Activated T-helper 2 cell treated with anti-CD3 and anti-CD28 coated beads, Interferon-gamma antibody, Interleukin-2, Interleukin-4, amounts not matched to agents 10 μg/mL and 5 μg/mL and 100 μg/mL, durations not matched to agents 14 hours and 24 hours and 36 hours (primary cell): Measurements from ENCODE around the gene SEC61A2. TPM values are rescaled to one million over a fixed set of nuclear protein-coding genes. Genes with fewer than 3 reads are reported as not detected.
"Not testable (repeated sequence)": the region's sequence is repeated elsewhere in the genome, so short reads cannot be mapped to it uniquely, and the experiment has no call there.

Experiments
- DNase-seq: peaks from one replicate; pipeline ENCODE4 v3.0.0; 2021; ENCODE audit warnings: low spot score
- H3K27ac Mint-ChIP-seq: one replicate; pipeline ENCODE4 v1.8.0; 2021; ENCODE audit warnings: mixed read lengths
- H3K27me3 Mint-ChIP-seq: one replicate; pipeline ENCODE4 v1.8.0; 2021; ENCODE audit warnings: low read depth, mixed read lengths
- H3K36me3 Mint-ChIP-seq: one replicate; pipeline ENCODE4 v1.8.0; 2021; ENCODE audit warnings: low read depth, mixed read lengths
- H3K4me1 Mint-ChIP-seq: one replicate; pipeline ENCODE4 v1.8.0; 2021; ENCODE audit warnings: low read depth, mixed read lengths
- H3K4me3 Mint-ChIP-seq: one replicate; pipeline ENCODE4 v1.8.0; 2021; ENCODE audit warnings: low read depth, mild to moderate bottlenecking, moderate library complexity, mixed read lengths
- H3K9me3 Mint-ChIP-seq: one replicate; pipeline ENCODE4 v1.8.0; 2021; ENCODE audit warnings: mixed read lengths
- intact Hi-C: fragments of 100-400 bp; cut with micrococcal nuclease; formaldehyde crosslinking; loops from one replicate; pipeline ENCODE4 v1.15.1; 2023
- total RNA-seq: library from RNA; stranded (reverse); gene quantifications from 2 replicates; pipeline ENCODE4 v1.2.3, GENCODE V29; 2022

SEC61A2 gene
- 14.8 and 17.5 TPM in 2 replicates for total RNA-seq

DNA sequence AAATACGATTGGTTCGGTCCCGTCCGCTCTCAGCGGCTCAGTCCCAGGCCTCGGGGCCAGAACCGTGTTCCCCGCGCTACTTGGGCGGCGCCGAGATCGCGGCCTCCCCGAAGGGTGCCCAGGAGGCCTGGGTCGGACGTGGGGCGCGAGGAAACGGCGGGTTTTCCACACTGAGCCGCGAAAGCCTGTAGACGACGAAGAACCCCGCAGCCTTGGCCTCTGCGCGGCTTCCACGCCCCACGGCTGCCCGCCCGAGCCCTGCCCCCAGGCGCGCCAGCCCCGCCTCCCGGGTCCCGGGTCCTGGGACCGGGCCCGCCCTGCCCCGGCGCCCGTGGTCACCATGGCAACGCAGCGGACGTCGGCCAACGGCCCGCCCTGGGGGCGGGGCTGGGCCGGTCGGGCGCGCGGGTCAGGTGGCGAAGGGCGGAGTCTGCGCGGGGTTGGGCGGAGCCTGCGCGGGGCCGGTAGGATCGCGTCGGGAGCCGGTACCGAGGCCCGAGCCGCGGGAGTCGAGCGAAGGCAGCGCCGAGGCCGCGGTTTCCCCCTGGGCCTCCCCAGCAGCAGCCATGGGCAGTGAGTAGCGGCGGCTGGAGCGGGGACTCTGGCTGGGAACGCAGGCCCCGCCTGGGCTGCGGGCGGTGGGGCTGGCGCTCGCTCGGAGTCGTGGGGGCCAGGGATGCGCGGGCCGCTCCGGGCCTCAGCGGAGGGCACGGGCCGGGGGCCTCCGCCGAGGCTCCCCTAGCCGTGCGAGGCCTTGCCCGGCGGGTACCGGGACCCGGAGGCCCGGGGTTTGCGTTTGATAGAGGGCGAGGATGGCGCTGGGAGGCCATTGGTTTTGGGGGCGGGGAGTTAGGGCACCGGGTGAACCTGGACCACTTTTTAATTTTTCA is at the start of gene SEC61A2:
Gene SEC61A2, plus strand, starts transcription at position 456 of the 890 bp plus-strand sequence. Its CDS starts 111 bp downstream, at position 567.
- Mint-ChIP-seq H3K4me1 (peaks cover 25% of the 10 kb centered on the region), H3K4me3 (peak within 1 kb of the TSS; percentile 87), H3K27ac (peak within 1 kb of the TSS; percentile 71), H3K9me3 (no peaks in the 10 kb centered on the region), H3K36me3 (peaks cover 24% of the 10 kb centered on the region), H3K27me3 (no peaks in the 10 kb centered on the region)
- DNase-seq: peak; percentile 97
- intact Hi-C loops: loop anchor here (1.0 kb wide), 3 partner anchors 52 to 86 kb away; partner anchors contain the start of gene DHTKD1

DNA sequence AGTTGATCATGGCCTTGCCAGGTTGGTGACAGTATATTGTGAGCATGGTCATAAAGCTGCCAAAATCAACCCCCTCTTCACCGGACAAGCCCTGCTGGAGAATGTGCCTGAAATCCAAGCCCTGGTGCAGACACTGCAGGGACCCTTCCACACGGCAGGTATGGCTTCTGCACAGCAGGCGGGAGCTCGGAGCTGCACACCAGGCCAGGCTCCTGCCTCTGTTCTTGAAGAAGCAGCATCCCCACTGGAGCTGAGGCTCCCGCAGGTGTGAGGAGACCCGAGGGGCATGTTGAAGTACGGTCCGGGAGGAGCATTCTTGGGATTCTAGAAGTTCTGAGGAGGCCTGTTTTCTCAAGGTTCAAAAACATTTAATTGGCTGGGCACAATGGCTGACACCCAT is 48.0 kb upstream of the SEC61A2 start:
- Mint-ChIP-seq H3K4me1 (peaks cover 2% of the 10 kb centered on the region), H3K9me3 (no peaks in the 10 kb centered on the region), H3K27me3 (no peaks in the 10 kb centered on the region), H3K4me3 (no peak overlapping the region), H3K27ac (no peak overlapping the region), H3K36me3 (peaks cover 22% of the 10 kb centered on the region)
- intact Hi-C loops: no loop called here
- no peak for DNase-seq

DNA sequence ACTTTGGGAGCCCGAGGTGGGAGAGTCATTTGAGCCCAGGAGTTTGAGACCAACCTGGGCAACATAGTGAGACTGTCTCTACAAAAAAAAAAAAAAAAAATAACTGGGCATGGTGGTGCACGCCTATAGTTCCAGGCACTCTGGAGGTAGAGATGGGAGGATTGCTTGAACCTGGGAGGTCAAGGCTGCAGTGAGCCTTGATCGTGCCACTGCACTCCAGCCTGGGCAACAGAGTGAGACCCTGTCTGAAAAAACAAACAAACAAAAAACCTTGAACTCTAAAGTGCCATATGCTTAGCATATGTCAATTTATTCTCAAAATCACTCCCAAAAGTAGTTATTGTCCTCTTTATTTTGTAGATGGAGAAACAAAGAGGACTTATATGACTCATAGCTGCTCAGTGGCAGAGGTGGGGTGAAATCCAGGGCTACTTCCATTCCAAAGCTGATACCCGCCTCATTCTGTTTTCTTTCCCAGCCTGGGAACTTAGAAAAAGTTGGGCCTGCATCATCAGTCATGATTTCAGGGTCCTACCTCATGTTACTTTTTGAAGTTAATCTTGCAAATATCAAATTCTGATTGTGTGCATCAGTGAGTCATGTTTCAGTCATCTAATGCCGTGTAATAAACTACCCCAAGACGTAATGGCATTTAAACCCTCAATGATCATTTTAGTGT is 47.5 kb upstream of the SEC61A2 start:
- intact Hi-C loops: no loop called here

DNA sequence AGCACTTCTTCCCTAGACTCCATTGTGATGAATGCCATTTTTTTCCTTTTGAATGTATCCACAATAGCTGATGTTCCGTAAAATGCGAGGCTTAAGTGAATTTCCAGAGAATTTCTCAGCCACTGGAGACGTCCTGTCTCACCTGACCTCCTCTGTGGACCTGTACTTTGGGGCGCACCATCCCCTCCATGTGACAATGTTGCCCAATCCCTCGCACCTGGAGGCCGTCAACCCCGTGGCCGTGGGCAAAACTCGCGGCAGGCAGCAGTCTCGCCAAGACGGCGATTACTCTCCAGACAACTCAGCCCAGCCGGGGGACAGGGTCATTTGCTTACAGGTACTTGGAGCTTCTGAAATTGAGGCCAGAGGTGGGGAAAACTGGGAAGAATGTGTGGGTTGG is 40.6 kb upstream of the SEC61A2 start:
- H3K4me1 Mint-ChIP-seq: peaks cover 6% of the 10 kb centered on the region
- no peaks in the 10 kb centered on the region for H3K9me3 Mint-ChIP-seq
- H3K27ac Mint-ChIP-seq: no peak overlapping the region
- intact Hi-C loops: no loop called here
- peaks cover 58% of the 10 kb centered on the region for H3K36me3 Mint-ChIP-seq
- no peaks in the 10 kb centered on the region for H3K27me3 Mint-ChIP-seq
- DNase-seq: no peak
- H3K4me3 Mint-ChIP-seq: no peak overlapping the region

More for the DNA sequence above, 47.5 kb upstream of the SEC61A2 start:
- no peak for DNase-seq
- Mint-ChIP-seq H3K27ac (no peak overlapping the region), H3K36me3 (peaks cover 26% of the 10 kb centered on the region), H3K4me3 (no peak overlapping the region), H3K9me3 (no peaks in the 10 kb centered on the region), H3K4me1 (peaks cover 2% of the 10 kb centered on the region), H3K27me3 (no peaks in the 10 kb centered on the region)

GRCh38 chr10:12091421-12091820 is 38.1 kb upstream of the SEC61A2 start:
- H3K36me3 Mint-ChIP-seq: peaks cover 59% of the 10 kb centered on the region
- no peaks in the 10 kb centered on the region for H3K27me3 Mint-ChIP-seq
- no peak overlapping the region for H3K4me3 Mint-ChIP-seq
- DNase-seq: no peak
- peaks cover 4% of the 10 kb centered on the region for H3K4me1 Mint-ChIP-seq
- intact Hi-C loops: no loop called here
- H3K27ac Mint-ChIP-seq: no peak overlapping the region
- no peaks in the 10 kb centered on the region for H3K9me3 Mint-ChIP-seq

DNA sequence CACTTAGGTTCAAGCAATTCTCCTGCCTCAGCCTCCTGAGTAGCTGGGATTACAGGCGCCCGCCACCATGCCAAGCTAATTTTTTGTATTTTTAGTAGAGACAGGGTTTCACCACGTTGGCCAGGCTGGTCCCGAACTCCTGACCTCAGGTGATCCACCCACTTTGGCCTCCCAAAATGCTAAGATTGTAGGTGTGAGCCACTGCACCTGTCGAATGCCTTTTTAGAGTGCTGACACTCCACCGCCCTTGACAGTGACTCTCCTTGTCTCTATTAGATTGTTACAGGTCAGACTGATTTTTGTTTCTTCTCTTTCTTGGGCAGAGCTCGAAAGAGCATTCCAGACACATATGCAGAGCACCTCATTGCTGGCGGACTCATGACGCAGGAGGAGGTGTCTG is 32.1 kb upstream of the SEC61A2 start:
- H3K27ac Mint-ChIP-seq, H3K27me3 Mint-ChIP-seq, H3K4me3 Mint-ChIP-seq, H3K9me3 Mint-ChIP-seq, DNase-seq, intact Hi-C loops, H3K4me1 Mint-ChIP-seq: not testable (repeated sequence)
- peaks cover 52% of the 10 kb centered on the region for H3K36me3 Mint-ChIP-seq

- no peak for DNase-seq
- Mint-ChIP-seq H3K27me3 (no peaks in the 10 kb centered on the region), H3K4me3 (no peak overlapping the region), H3K36me3 (peaks cover 51% of the 10 kb centered on the region), H3K9me3 (no peaks in the 10 kb centered on the region), H3K4me1 (no peaks in the 10 kb centered on the region), H3K27ac (no peak overlapping the region)
- intact Hi-C loops: no loop called here
Observed at GRCh38 chr10:12097791-12098190, 31.7 kb upstream of the SEC61A2 start.

DNA sequence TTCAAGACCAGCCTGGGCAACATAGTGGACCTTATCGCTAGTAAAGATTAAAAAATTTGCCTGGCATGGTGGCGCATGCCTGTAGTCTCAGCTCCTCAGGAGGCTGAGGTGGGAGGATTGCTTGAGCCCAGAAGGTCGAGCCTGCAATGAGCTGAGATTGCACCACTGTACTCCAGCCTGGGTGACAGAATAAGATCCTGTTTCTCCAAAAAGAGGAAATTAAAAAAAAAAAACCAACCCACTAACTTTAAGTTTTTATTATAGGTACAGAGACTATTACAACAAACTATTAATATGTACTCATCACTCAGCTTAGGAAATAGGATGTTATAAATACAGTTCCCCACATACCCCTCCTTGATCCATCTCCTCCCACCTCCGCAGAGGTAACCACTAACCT is 30.5 kb upstream of the SEC61A2 start:
- Mint-ChIP-seq H3K36me3 (peaks cover 54% of the 10 kb centered on the region), H3K9me3 (no peaks in the 10 kb centered on the region), H3K27ac (no peak overlapping the region), H3K27me3 (no peaks in the 10 kb centered on the region), H3K4me3 (no peak overlapping the region), H3K4me1 (no peaks in the 10 kb centered on the region)
- no peak for DNase-seq
- intact Hi-C loops: no loop called here

- H3K9me3 Mint-ChIP-seq: no peaks in the 10 kb centered on the region
- H3K36me3 Mint-ChIP-seq: peaks cover 67% of the 10 kb centered on the region
- no peaks in the 10 kb centered on the region for H3K4me1 Mint-ChIP-seq
- intact Hi-C loops: no loop called here
- no peak overlapping the region for H3K4me3 Mint-ChIP-seq
- no peak for DNase-seq
- no peaks in the 10 kb centered on the region for H3K27me3 Mint-ChIP-seq
- no peak overlapping the region for H3K27ac Mint-ChIP-seq
Observed at GRCh38 chr10:12103802-12104201, 25.7 kb upstream of the SEC61A2 start.

DNA sequence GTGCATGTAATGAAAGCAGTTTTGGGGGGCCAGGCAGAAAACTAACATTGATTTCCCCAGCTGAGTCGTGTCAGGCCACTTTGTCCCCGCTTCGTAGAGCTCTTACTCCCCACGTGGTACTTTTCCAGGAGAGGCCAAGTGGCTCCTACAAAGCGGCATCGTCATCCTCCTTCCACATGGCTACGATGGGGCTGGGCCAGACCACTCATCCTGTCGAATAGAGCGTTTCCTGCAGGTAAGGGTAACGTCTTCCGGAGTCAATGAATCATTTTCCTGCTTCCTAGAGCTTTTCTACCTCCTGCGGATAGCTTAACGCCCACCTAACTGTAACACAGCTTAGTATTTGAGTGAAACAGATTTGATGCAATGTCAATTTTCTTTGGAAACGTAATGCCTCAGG is 21.7 kb upstream of the SEC61A2 start:
- intact Hi-C loops: no loop called here
- no peak for DNase-seq
- Mint-ChIP-seq H3K4me3 (no peak overlapping the region), H3K27me3 (no peaks in the 10 kb centered on the region), H3K4me1 (peaks cover 17% of the 10 kb centered on the region), H3K36me3 (peaks cover 64% of the 10 kb centered on the region), H3K27ac (no peak overlapping the region), H3K9me3 (no peaks in the 10 kb centered on the region)

- H3K9me3 Mint-ChIP-seq: no peaks in the 10 kb centered on the region
- H3K4me1 Mint-ChIP-seq: peaks cover 22% of the 10 kb centered on the region
- H3K36me3 Mint-ChIP-seq: peaks cover 58% of the 10 kb centered on the region
- intact Hi-C loops: no loop called here
- DNase-seq: no peak
- peak overlapping the region; percentile 43 for H3K27ac Mint-ChIP-seq
- no peaks in the 10 kb centered on the region for H3K27me3 Mint-ChIP-seq
- H3K4me3 Mint-ChIP-seq: no peak overlapping the region
Observed at GRCh38 chr10:12109286-12109685, 20.2 kb upstream of the SEC61A2 start.

GRCh38 chr10:12111528-12111927 is 17.9 kb upstream of the SEC61A2 start:
- DNase-seq: no peak
- H3K27ac Mint-ChIP-seq: peak overlapping the region; percentile 44
- H3K4me1 Mint-ChIP-seq: peaks cover 22% of the 10 kb centered on the region
- H3K9me3 Mint-ChIP-seq: no peaks in the 10 kb centered on the region
- H3K36me3 Mint-ChIP-seq: peaks cover 57% of the 10 kb centered on the region
- H3K4me3 Mint-ChIP-seq: no peak overlapping the region
- intact Hi-C loops: no loop called here
- H3K27me3 Mint-ChIP-seq: no peaks in the 10 kb centered on the region

DNA sequence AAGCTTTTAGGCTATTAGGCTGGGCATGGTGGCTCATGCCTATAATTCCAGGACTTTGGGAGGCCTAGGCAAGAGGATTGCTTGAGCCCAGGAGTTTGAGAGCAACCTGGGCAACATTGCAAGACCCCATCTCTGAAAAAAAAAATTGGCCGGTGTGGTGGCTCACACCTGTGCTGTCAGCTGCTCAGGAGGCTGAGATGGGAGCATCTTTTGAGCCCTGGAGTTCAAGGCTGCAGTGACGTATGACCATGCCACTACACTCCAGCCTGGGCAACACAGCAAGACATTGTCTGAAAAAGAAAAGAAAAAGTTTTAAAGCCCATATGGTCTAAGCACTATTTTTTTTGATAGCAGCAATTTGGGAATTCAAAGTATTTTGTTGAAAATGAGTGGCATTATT is 15.8 kb upstream of the SEC61A2 start:
- no peak for DNase-seq
- H3K9me3 Mint-ChIP-seq: no peaks in the 10 kb centered on the region
- no peaks in the 10 kb centered on the region for H3K27me3 Mint-ChIP-seq
- H3K4me1 Mint-ChIP-seq: peaks cover 22% of the 10 kb centered on the region
- no peak overlapping the region for H3K4me3 Mint-ChIP-seq
- intact Hi-C loops: loop anchor here (1.0 kb wide), 1 partner anchor 9 kb away; no protein-coding TSS in a partner anchor
- peak overlapping the region; percentile 85 for H3K27ac Mint-ChIP-seq
- peaks cover 50% of the 10 kb centered on the region for H3K36me3 Mint-ChIP-seq
